H1 (cell line): ENCODE results near the gene RAI14. TPM values are rescaled to one million over a fixed set of nuclear protein-coding genes. Genes with fewer than 3 reads are reported as not detected.

Experiments used
- CTCF ChIA-PET: fragments of 300-600 bp; sonication (Branson Sonifier 250); formaldehyde crosslinking; loops from one replicate; lab custom pipeline; 2021; ENCODE audit not compliant: partially characterized antibody; lab: Charles Lee
- POLR2A ChIA-PET: fragments of 300-600 bp; sonication (Branson Sonifier 250); formaldehyde crosslinking; loops from one replicate; lab custom pipeline; 2021; ENCODE audit warnings: inconsistent platforms; ENCODE audit not compliant: partially characterized antibody; lab: Charles Lee
- DNase-seq, 2 experiments: peaks; one replicate each; pipeline versions ENCODE4 v3.0.0 to v3.0.0-alpha.2; 2010 to 2022; ENCODE audit warnings: low spot score in 2 of 2, low read depth in 1 of 2, mixed read lengths in 1 of 2
- FAIRE-seq: peaks from 2 replicates; lab custom pipeline; 2011; peaks lifted over from hg19 to GRCh38; lab: Jason Lieb, UNC
- H2AFZ ChIP-seq: 2 replicates; pipeline ENCODE4 v1.8.1; 2012; ENCODE audit warnings: low read length, inconsistent platforms
- H2AK5ac ChIP-seq: 2 replicates; pipeline ENCODE4 v1.6.1; 2013; ENCODE audit warnings: low read depth, low read length
- H2BK120ac ChIP-seq: replicated peaks from 2 replicates; pipeline ENCODE3; 2013; ENCODE audit warnings: low read depth, low read length, inconsistent platforms
- H2BK12ac ChIP-seq: 2 replicates; pipeline ENCODE4 v1.6.1; 2013; ENCODE audit warnings: low read depth, low read length
- H2BK15ac ChIP-seq: 2 replicates; pipeline ENCODE4 v1.6.1; 2013; ENCODE audit warnings: low read length
- H2BK20ac ChIP-seq: 2 replicates; pipeline ENCODE4 v1.6.1; 2013; ENCODE audit warnings: low read length
- H2BK5ac ChIP-seq: 2 replicates; pipeline ENCODE4 v1.6.1; 2013; ENCODE audit warnings: low read depth, low read length
- H3K14ac ChIP-seq: 2 replicates; pipeline ENCODE4 v1.6.1; 2013; ENCODE audit warnings: inconsistent platforms; ENCODE audit not compliant: insufficient read length
- H3K18ac ChIP-seq: 2 replicates; pipeline ENCODE4 v1.6.1; 2013; ENCODE audit warnings: low read length; ENCODE audit errors: extremely low read depth
- H3K23ac ChIP-seq: 2 replicates; pipeline ENCODE4 v1.6.1; 2013; ENCODE audit warnings: inconsistent platforms; ENCODE audit not compliant: insufficient read length
- H3K23me2 ChIP-seq: 2 replicates; pipeline ENCODE4 v1.6.1; 2013; ENCODE audit warnings: low read depth, low read length
- H3K27ac ChIP-seq: 2 replicates; pipeline ENCODE4 v1.6.1; 2011; ENCODE audit warnings: low read depth, low read length, inconsistent platforms
- H3K27me3 ChIP-seq, 4 experiments: replicated peaks in 1 of 4; 1 replicate in 1 of 4; 2 replicates in 3 of 4; pipeline versions ENCODE4 v1.6.1 to v1.8.1; 2011 to 2013; ENCODE audit warnings: low read length in 3 of 4, mild to moderate bottlenecking in 3 of 4, inconsistent platforms in 2 of 4, mixed read lengths in 2 of 4, moderate library complexity in 1 of 4; ENCODE audit not compliant: control insufficient read depth in 3 of 4, insufficient read depth in 3 of 4; ENCODE audit errors: extremely low read depth in 1 of 4
- H3K36me3 ChIP-seq, 4 experiments: 2 replicates each; pipeline versions ENCODE4 v1.6.1 to v1.8.1; 2011 to 2013; ENCODE audit warnings: mild to moderate bottlenecking in 4 of 4, low read length in 3 of 4, moderate library complexity in 2 of 4, control low read depth in 1 of 4, inconsistent platforms in 1 of 4; ENCODE audit not compliant: insufficient read depth in 4 of 4, control insufficient read depth in 2 of 4
- H3K4ac ChIP-seq: replicated peaks from 2 replicates; pipeline ENCODE3; 2013; ENCODE audit warnings: low read length, low read depth, mixed read lengths, inconsistent platforms; ENCODE audit not compliant: insufficient read length
- H3K4me1 ChIP-seq, 4 experiments: replicated peaks in 1 of 4; 1 replicate in 1 of 4; 2 replicates in 3 of 4; pipeline versions ENCODE4 v1.6.1 to v1.8.1; 2011 to 2013; ENCODE audit warnings: low read length in 3 of 4, inconsistent platforms in 2 of 4, mixed read lengths in 1 of 4; ENCODE audit not compliant: insufficient read depth in 4 of 4, control insufficient read depth in 3 of 4
- H3K4me2 ChIP-seq, 2 experiments: 2 replicates each; pipeline versions ENCODE4 v1.6.1 to v1.8.1; 2011 to 2013; ENCODE audit warnings: low read depth in 2 of 2, low read length in 2 of 2, control low read depth in 1 of 2, inconsistent platforms in 1 of 2, mild to moderate bottlenecking in 1 of 2; ENCODE audit not compliant: insufficient read depth in 1 of 2
- H3K4me3 ChIP-seq, 4 experiments: fragments of 200-600, 300-600 bp in 1 of 4; sonication (generic), shearing (Covaris generic), sonication (Bioruptor Twin) in 1 of 4; 2 replicates each; pipeline versions ENCODE4 v1.5.1 to v1.8.1; 2011 to 2016; ENCODE audit warnings: low read length in 4 of 4, low read depth in 3 of 4, control low read depth in 2 of 4, inconsistent platforms in 2 of 4, mild to moderate bottlenecking in 2 of 4, mixed read lengths in 1 of 4, moderate library complexity in 1 of 4; ENCODE audit not compliant: insufficient read depth in 2 of 4; ENCODE audit errors: extremely low read depth in 1 of 4
- H3K56ac ChIP-seq: replicated peaks from 2 replicates; pipeline ENCODE3; 2013; ENCODE audit warnings: low read depth, mild to moderate bottlenecking, mixed read lengths, low read length, inconsistent platforms; ENCODE audit not compliant: insufficient read length
- H3K79me1 ChIP-seq: 2 replicates; pipeline ENCODE4 v1.6.1; 2013; ENCODE audit warnings: low read depth, low read length, control low read depth
- H3K79me2 ChIP-seq, 2 experiments: 2 replicates each; pipeline versions ENCODE4 v1.6.1 to v1.8.1; 2012 to 2013; ENCODE audit warnings: low read length in 2 of 2, mild to moderate bottlenecking in 2 of 2, inconsistent platforms in 1 of 2; ENCODE audit not compliant: insufficient read depth in 2 of 2, control insufficient read depth in 1 of 2
- H3K9ac ChIP-seq, 4 experiments: replicated peaks in 1 of 4; 1 replicate in 1 of 4; 2 replicates in 3 of 4; pipeline versions ENCODE4 v1.6.1 to v1.8.1; 2011 to 2013; ENCODE audit warnings: low read depth in 3 of 4, low read length in 3 of 4, control low read depth in 2 of 4, mild to moderate bottlenecking in 2 of 4, moderate library complexity in 2 of 4, inconsistent platforms in 1 of 4; ENCODE audit errors: extremely low read depth in 1 of 4
- H3K9me3 ChIP-seq, 2 experiments: 2 replicates each; pipeline versions ENCODE4 v1.6.1 to v1.8.1; 2012 to 2013; ENCODE audit warnings: mild to moderate bottlenecking in 2 of 2, moderate library complexity in 2 of 2, control low read depth in 1 of 2, inconsistent platforms in 1 of 2, low read depth in 1 of 2, low read length in 1 of 2, mixed read lengths in 1 of 2; ENCODE audit not compliant: insufficient read depth in 2 of 2
- H4K20me1 ChIP-seq, 2 experiments: replicated peaks in 1 of 2; 2 replicates each; pipeline versions ENCODE3 to v1.8.1; 2011 to 2013; ENCODE audit warnings: inconsistent platforms in 2 of 2, low read length in 2 of 2, mild to moderate bottlenecking in 1 of 2; ENCODE audit not compliant: insufficient read depth in 2 of 2, control insufficient read depth in 1 of 2
- H4K5ac ChIP-seq: 2 replicates; pipeline ENCODE4 v1.6.1; 2013; ENCODE audit warnings: low read length, low read depth, mixed read lengths, inconsistent platforms; ENCODE audit not compliant: insufficient read length
- H4K8ac ChIP-seq: 2 replicates; pipeline ENCODE4 v1.8.0; 2013; ENCODE audit warnings: mild to moderate bottlenecking, moderate library complexity, low read length, inconsistent platforms; ENCODE audit not compliant: insufficient read depth; ENCODE audit errors: extremely low read depth
- H4K91ac ChIP-seq: replicated peaks from 2 replicates; pipeline ENCODE3; 2013; ENCODE audit warnings: low read length, mixed read lengths, inconsistent platforms; ENCODE audit not compliant: insufficient read length
- CBX5 ChIP-seq: fragments of 300-800, 300-1000 bp; sonication (generic); IDR thresholded peaks from 2 replicates; pipeline ENCODE4 v1.7.1; 2016; ENCODE audit warnings: antibody characterized with exemption, low read length, low read depth
- EGR1 ChIP-seq: IDR thresholded peaks from 2 replicates; pipeline ENCODE4 v1.6.1; 2011; ENCODE audit warnings: low read depth, low read length, borderline replicate concordance
- WGBS, 2 experiments: shearing (Covaris generic) in 1 of 2; methylation state at CpG; one replicate each; pipeline versions ENCODE4 v1.1.6 to v1.1.7; 2013 to 2015; ENCODE audit warnings: low lambda C conversion rate in 2 of 2, mixed read lengths in 2 of 2, inconsistent platforms in 1 of 2, low coverage in 1 of 2, missing lambda C conversion rate in 1 of 2; ENCODE audit not compliant: insufficient replicate concordance in 2 of 2, insufficient coverage in 1 of 2, insufficient read length in 1 of 2; ENCODE audit errors: extremely low coverage in 1 of 2, missing lambda C conversion rate in 1 of 2; 5-methylcytosine and 5-hydroxymethylcytosine counted together
- polyA plus RNA-seq, 7 experiments: library from polyadenylated mRNA; depleted of rRNA in 3 of 7; stranded (reverse) in 5 of 7; unstranded in 2 of 7; fragments of >200 nt in 5 of 7; fragments of 200-250 nt in 2 of 7; gene quantifications; 1 replicate in 5 of 7; 2 replicates in 1 of 7; 4 replicates in 1 of 7; pipeline versions ENCODE4 v1.2.1 to v1.2.3, GENCODE V29; 2011 to 2013; ENCODE audit warnings: missing spikeins in 2 of 7, mixed read lengths in 2 of 7
- total RNA-seq: library from RNA; stranded (reverse); fragmentation: NEBNext Ultra II Directional; extraction: Animal tissue kit (Norgen Biotek cat#: 25700); gene quantifications from 2 replicates; pipeline ENCODE4 v1.2.1, GENCODE V29; 2021

RAI14 gene
- total and polyA plus RNA-seq, 2 of the 8 experiments (the other 6 are each of a cell fraction or from before 2014, with no cell fraction given) = 48.4 to 210 TPM

- Histone ChIP-seq H3K4ac (no peak overlapping the region), H3K9me3 (no peaks in the 10 kb centered on the region), H3K27me3 (no peaks in the 10 kb centered on the region), H2BK120ac (peak overlapping the region; percentile 13), H3K27ac (no peak overlapping the region), H2AFZ (no peak overlapping the region), H3K79me1 (no peaks in the 10 kb centered on the region), H3K4me3 (no peak overlapping the region), H3K9ac (no peak overlapping the region), H3K18ac (no peak overlapping the region), H4K8ac (no peak overlapping the region), H3K14ac (no peak overlapping the region), H2BK12ac (no peak overlapping the region), H3K23ac (no peak overlapping the region), H3K4me2 (no peak overlapping the region), H4K5ac (no peak overlapping the region), H3K79me2 (no peaks in the 10 kb centered on the region), H2BK5ac (no peak overlapping the region), H4K20me1 (no peaks in the 10 kb centered on the region), H2BK20ac (peak overlapping the region; percentile 43; the same call in 1 of the 2 replicates), H3K23me2 (0 out of 2 replicates have a peak, but pooled peaks cover 4% of the 10 kb centered on the region), H4K91ac (no peak overlapping the region), H3K56ac (no peak overlapping the region), H2AK5ac (no peak overlapping the region), H3K36me3 (no peaks in the 10 kb centered on the region; a peak in 1 of 8 replicates), H3K4me1 (peaks cover 2 to 7% (median 4%) of the 10 kb centered on the region in 4 experiments; a peak in 5 of 7 replicates), H2BK15ac (no peak overlapping the region)
- no peak for DNase-seq
- POLR2A ChIA-PET = no interaction called here
- CTCF ChIA-PET = interaction anchor here (1.3 kb wide), 1 partner anchor 123 kb away, joined by 3 read pairs; no protein-coding TSS in a partner anchor
- no peak for FAIRE-seq
- TF ChIP-seq CBX5 = no peak
- TF ChIP-seq EGR1 = no peak
- 55% methylated on average over 3 of the region's 3 CpGs; no CpG with 5 or more reads in 1 of the 2 experiments for WGBS, 2 experiments
Observed at GRCh38 chr5:34608368-34608767, 47.8 kb upstream of the RAI14 start.
